AG08396 (cell line): ENCODE data around the gene MBTPS1.
"Not testable (repeated sequence)": the region's sequence is repeated elsewhere in the genome, so short reads cannot be mapped to it uniquely, and the experiment has no call there.

ENCODE experiments used
- DNase-seq: peaks from one replicate; pipeline ENCODE4 v3.0.0; 2012; ENCODE audit warnings: low spot score, mixed read lengths

Gene MBTPS1

GRCh38 chr16:84137287-84137686, 20.5 kb upstream of the MBTPS1 start:
- no peak for DNase-seq

DNA sequence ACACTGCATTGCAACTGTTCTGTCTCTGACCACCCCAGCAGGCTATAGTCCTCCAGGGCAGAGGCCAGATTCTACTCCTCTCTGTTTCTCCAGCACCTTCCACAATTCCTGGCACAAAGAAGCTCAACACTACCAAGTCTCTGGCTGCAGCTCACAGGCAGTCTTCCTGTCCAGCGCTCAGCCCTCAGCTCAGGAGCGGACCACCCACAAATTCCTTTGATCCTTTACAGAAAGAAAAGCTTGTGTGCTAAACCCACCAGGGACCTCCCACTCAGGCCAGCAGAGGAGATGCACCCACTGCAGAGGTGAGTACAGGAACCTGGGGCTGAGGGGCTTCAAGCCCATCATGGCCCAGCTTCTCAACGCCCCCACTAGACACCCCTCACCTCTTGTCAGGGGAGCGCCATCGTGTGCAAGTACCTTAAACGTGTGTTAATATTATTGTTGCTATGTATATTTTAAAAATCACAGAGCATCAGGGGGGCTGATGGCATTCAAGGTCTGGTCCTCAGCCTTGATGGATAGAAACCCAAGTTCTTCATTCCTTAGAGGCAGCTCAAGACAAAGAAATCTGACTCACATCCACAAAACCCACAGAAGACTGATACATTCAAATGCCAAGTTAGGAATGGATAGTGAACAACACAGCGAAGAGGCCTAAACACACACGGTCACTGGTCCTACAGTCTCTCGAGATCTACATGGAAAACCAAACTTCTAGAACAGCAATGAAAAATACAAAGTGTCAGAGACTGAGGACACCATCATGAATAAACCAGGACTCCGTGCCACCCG, 19.8 kb upstream of the MBTPS1 start:
- DNase-seq: peak; percentile 35

DNA sequence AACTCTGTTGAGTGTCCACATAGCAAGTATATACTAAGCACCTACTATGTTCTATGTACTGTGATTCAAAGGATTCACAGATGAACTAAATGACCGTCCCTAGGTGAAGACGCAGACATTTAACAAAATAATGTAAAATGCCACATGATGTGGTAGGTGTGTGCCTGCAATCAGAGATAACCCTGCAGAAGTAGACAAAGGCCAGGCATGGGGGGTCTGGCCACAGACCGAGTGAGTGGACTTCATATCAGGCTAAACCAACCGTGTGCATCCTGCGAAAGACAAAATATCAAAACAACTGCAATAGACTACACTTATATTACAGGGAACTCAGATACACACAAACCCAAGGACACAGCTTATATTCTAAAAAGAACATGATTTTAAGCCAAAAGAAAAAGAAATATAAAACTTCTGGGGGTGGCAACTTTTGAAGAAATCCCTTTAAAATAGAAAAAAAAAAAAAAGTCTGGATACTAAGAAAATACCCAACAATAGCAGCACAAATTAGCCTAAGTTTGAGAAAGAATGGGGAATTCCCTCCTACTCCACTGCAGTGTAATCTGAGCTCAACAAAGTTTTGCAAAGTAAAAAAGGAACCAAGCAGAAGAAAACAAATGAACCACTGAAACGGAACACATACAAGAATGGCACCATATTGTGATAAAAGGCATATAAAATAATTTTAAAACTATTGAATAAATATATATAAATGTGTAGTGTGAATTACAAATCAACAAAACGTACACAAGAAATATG, 16.0 kb upstream of the MBTPS1 start:
- DNase-seq: no peak

GRCh38 chr16:84131117-84131516, 14.4 kb upstream of the MBTPS1 start:
- DNase-seq: no peak

DNA sequence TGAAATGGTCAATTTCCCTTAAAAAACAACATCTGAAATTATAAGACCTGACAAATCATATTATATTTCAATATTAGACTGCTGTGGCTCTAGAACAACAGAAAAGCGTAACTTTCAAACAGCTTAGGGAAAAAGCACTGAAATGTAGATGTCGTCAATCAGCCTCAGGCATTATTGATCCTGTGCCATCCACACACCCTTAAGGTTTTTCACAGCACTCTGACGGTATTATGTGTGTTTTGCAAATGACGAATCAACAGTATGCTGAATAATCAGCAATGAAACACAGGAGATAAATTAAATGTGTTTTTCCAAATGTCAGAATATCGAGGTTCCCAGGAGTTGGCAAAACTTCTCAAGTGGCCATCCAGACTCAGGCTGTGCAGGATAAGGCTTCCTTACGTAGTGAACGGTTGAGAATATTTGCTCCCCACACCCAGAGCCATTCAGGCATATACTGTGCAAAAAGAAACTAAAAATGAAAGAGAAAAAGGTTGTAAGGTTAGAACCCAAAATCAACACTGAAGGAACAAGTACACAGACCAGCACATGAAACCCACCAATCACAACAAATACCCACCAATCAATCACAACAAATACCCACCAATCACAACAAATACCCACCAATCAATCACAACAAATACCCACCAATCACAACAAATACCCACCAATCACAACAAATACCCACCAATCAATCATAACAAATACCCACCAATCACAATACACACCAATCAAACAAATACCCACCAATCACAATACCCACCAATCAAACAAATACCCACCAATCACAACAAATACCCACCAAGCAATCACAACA, 7.7 kb upstream of the MBTPS1 start:
- no peak for DNase-seq

DNA sequence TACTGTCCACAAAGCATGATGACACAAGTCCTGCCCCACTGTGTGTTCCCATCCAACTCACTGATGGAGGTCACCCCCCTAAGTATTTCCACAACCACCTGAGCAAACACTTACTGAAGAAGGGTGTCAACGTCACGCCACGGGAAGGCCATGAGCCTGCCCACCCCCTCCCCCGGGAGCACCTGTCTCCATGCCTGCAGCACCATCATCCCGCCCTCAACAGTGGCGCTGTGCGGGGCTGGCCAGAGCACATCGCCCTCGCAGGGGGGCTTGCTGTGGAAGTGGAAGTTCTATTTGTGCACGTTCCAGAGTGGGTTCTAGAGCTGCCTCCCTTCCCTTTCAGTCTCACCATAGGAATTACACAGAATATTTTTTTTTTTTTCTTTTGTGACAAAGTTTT, 4.3 kb upstream of the MBTPS1 start:
- DNase-seq: no peak

DNA sequence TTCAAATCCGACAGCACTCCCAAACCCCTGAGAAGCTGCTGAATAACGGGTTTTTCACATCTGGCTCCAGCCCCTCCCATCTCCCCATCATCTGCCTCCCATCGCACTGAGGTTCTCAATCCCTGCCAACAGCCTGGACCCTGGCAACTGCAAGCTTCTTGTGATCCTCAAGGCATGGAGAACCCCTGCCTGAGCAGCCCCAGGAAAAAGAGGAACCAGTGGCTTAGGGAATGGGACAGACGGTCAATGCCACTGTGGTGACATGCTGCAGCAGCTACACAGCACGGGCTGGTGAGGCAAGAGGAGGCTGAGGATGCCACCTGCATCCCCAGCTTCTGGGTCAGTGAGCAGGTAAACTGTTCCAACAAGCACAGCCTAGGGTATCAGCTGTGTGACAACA, 3.3 kb upstream of the MBTPS1 start:
- DNase-seq: no peak

- DNase-seq: no peak
Measured at GRCh38 chr16:84119368-84119767, 2.6 kb upstream of the MBTPS1 start.

DNA sequence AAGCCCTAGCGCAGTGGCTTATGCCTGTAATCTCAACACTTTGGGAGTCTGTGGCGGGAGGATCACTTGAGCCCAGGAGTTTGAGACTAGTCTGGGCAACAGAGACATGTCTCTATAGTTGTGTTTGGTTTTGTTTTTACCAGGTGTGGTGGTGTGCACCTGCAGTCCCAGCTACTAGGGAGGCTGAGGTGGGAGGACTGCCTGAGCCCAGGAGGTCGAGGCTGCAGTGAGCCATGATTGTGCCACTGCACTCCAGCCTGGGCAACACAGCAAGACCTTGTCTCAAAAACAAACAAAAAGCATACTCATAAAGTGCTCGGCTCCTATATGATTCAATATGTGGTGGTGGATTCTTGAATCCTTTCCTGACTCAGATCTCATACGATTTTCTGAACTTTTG, 1.6 kb upstream of the MBTPS1 start:
- DNase-seq: not testable (repeated sequence)

DNA sequence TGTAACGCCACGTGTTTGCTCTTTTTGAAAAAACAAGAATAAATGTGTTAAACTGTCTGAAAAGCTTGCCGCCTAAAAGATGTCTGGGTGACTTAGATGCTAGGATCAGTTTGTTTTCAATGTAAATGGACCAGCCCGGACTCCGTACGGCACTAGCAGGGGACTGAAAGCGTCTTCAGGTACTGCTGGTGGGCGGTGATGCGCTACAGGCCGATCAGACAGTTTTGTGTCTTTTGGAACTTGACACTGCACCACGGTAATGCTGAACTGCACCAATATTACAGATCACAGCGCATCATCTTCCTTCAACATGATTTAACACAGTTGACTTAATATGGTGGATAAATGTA, 727 bp upstream of the MBTPS1 start:
- DNase-seq: peak; percentile 17

GRCh38 chr16:84115919-84116719, 623 bp downstream of the MBTPS1 start:
- DNase-seq: no peak

DNA sequence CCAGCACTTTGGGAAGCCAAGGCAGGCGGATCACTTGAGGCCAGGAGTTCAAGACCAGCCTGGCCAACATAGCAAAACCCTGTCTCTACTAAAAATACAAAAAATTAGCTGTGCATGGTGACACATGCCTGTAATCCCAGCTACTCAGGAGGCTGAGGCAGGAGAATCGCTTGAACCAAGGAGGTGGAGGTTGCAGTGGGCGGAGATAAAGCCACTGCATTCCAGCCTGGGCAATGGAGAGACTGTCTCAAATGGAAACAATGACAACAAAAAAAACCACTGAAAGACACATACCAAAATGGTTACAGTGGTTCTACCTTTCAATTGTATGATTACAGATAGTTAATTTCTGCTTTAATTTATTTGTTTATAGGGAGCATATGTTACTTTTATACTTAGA, 4.8 kb downstream of the MBTPS1 start:
- DNase-seq: not testable (repeated sequence)

DNA sequence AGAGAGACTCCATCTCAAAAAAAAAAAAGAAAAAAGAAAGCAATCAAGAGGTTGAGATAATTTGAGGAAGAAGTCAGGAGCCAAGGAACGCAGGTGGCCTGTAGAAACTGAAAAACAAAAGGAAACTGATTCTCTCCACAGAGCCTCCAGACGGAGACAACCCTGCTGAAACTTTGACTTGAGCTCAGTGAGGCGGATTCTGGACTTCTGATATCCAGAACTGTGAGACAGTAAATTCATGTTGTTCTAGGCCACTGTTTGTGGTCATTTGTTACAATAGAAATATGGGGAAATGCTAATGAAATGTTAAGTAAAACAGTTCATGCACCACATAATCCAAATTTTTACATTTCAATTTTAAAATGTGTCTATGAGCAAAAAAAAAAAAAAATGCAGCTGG, 5.2 kb downstream of the MBTPS1 start:
- DNase-seq: no peak

DNA sequence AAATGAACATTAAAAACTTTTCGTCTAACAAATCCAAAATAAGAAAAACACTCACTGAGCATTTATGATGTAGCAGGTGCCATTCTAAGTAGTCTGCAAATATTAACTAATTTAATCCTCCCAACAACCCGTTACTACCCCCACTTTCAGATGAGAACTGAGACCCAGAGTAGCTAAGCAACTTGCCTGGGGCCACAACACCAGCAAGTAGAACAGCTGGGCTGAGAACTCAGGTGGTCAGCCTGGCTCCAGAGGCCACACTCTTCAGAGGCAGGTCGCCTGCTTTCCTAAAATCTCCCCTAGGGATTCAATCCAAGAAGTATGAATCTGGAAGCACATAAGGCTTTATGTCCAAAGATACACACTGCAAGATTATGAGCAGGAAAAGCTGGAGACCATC, 6.2 kb downstream of the MBTPS1 start:
- DNase-seq: no peak

DNA sequence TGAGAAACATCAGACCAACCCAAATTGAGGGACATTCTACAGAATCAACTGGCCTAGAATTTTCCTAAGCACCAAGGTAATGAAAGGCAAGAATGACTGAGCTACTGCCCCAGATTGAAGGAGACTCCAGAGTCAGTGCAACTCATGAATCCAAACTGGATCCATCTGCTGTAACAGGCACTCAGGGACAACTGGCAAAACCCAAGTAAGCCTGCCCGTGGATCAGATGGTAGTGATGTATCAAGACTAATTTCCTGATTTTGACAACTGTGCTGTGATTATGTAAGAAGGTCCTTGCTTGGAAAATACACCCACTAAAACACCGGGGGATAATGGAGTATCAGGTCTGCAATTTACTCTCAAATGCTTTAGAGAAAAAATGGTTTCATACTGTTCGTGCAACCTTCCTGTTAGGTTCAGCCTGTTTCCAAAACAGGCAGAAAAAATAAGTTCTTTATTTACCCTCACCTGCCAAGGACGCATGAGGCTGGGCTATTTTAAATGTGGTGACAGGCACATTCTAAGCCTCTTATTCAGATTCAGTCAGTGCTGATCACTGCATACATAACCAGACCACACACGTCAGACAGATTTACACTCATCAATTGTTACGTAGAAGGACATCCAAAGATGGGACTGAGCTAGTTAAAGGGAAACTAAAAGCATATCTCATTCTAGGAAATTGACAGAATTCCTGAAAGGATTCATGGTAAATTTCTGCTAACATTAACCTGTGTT, 7.0 kb downstream of the MBTPS1 start:
- no peak for DNase-seq

DNA sequence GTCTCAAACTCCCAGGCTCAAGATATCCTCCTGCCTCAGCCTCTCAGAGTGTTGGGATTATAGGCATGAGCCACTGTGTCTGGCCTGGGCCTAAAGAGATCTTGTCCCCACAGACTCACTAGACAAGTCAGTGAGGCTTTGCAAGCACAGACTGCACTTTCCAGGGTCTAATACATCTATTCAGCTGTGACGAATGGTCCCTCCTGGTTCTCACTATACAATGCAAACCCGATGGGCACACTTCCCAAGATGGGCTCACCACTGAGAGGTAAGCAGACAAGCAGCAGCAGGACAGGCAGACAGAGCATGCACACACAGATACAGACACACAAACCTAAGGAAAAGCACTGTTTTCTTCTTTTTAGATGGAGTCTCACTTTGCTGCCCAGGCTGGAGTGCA, 8.8 kb downstream of the MBTPS1 start:
- no peak for DNase-seq

- no peak for DNase-seq
Measured at GRCh38 chr16:84105948-84106740, 10.6 kb downstream of the MBTPS1 start.

DNA sequence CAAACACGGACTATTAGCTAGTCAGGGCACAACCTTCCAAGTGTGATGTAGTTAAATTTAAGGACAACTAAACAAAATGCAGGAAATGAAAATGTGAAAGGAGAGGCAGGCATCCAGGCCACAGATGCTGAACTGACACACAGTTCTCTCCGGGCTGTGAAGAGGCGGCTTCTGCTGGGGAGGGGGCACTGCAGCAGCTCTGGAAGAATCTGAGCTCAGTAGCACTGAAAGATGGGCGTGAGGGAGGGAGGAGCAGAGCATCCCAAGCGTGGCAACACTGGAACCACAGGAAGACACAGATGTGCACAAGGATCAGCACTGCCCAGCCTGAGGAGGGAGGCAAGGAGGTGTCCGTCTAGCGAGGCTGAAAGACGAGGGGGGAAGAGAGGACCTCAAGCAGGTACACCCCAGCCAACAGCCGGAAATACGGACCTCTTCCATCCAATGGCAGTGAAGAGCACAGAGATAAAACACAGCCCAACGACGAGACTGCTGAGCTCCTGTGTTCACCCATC, 11.4 kb downstream of the MBTPS1 start:
- DNase-seq: no peak

GRCh38 chr16:84104231-84104630, 12.5 kb downstream of the MBTPS1 start:
- DNase-seq: no peak

GRCh38 chr16:84103678-84104077, 13.1 kb downstream of the MBTPS1 start:
- DNase-seq: no peak
